Measurements from ENCODE around the gene CXorf49.
"Not testable (repeated sequence)": the region's sequence is repeated elsewhere in the genome, so short reads cannot be mapped to it uniquely, and the experiment has no call there.

Gene CXorf49

GRCh38 chrX:71699023-71699344 lies 19.1 kb downstream of the CXorf49 start:
- H3K4me3 ChIP-seq (ENCODE audit: low read length); H3K4me2 ChIP-seq (ENCODE audit: low read length); H3K4me1 ChIP-seq (ENCODE audit: control insufficient read depth, insufficient read depth, low read length); H3K27me3 ChIP-seq (ENCODE audit: control insufficient read depth, insufficient read depth, low read length); H3K36me3 ChIP-seq (ENCODE audit: insufficient read depth, low read length); H3K9ac ChIP-seq (ENCODE audit: low read depth, low read length); H3K9me3 ChIP-seq (replicated peaks; ENCODE audit: low read length): not testable (repeated sequence)

GRCh38 chrX:71698299-71699022 lies 19.6 kb downstream of the CXorf49 start:
- not testable (repeated sequence) for H3K4me3 ChIP-seq (ENCODE audit: low read length); H3K4me2 ChIP-seq (ENCODE audit: low read length); H3K9ac ChIP-seq (ENCODE audit: low read depth, low read length); H3K36me3 ChIP-seq (ENCODE audit: insufficient read depth, low read length); H3K27me3 ChIP-seq (ENCODE audit: control insufficient read depth, insufficient read depth, low read length); H3K9me3 ChIP-seq (replicated peaks; ENCODE audit: low read length); H3K4me1 ChIP-seq (ENCODE audit: control insufficient read depth, insufficient read depth, low read length)

GRCh38 chrX:71697466-71698298 lies 20.4 kb downstream of the CXorf49 start:
- not testable (repeated sequence) for H3K4me2 ChIP-seq (ENCODE audit: low read length); H3K27me3 ChIP-seq (ENCODE audit: control insufficient read depth, insufficient read depth, low read length); H3K4me3 ChIP-seq (ENCODE audit: low read length); H3K36me3 ChIP-seq (ENCODE audit: insufficient read depth, low read length); H3K9me3 ChIP-seq (replicated peaks; ENCODE audit: low read length); H3K9ac ChIP-seq (ENCODE audit: low read depth, low read length); H3K4me1 ChIP-seq (ENCODE audit: control insufficient read depth, insufficient read depth, low read length)

- H3K4me1 ChIP-seq (ENCODE audit: control insufficient read depth, insufficient read depth, low read length); H3K4me2 ChIP-seq (ENCODE audit: low read length); H3K27me3 ChIP-seq (ENCODE audit: control insufficient read depth, insufficient read depth, low read length); H3K36me3 ChIP-seq (ENCODE audit: insufficient read depth, low read length); H3K9ac ChIP-seq (ENCODE audit: low read depth, low read length); H3K4me3 ChIP-seq (ENCODE audit: low read length); H3K9me3 ChIP-seq (replicated peaks; ENCODE audit: low read length): not testable (repeated sequence)
Measured at GRCh38 chrX:71696641-71697465, 21.2 kb downstream of the CXorf49 start.

GRCh38 chrX:71679575-71680207 lies 38.4 kb downstream of the CXorf49 start:
- Histone ChIP-seq H3K27me3 (ENCODE audit: control insufficient read depth, insufficient read depth, low read length) (peaks cover 4% of the 10 kb centered on the region), H3K9me3 (replicated peaks; ENCODE audit: low read length) (no peaks in the 10 kb centered on the region), H3K36me3 (ENCODE audit: insufficient read depth, low read length) (no peaks in the 10 kb centered on the region), H3K9ac (ENCODE audit: low read depth, low read length) (no peak overlapping the region), H3K4me3 (ENCODE audit: low read length) (no peak overlapping the region), H3K4me1 (ENCODE audit: control insufficient read depth, insufficient read depth, low read length) (no peaks in the 10 kb centered on the region), H3K4me2 (ENCODE audit: low read length) (no peak overlapping the region)

- not testable (repeated sequence) for H3K36me3 ChIP-seq (ENCODE audit: insufficient read depth, low read length); H3K4me1 ChIP-seq (ENCODE audit: control insufficient read depth, insufficient read depth, low read length); H3K9ac ChIP-seq (ENCODE audit: low read depth, low read length); H3K9me3 ChIP-seq (replicated peaks; ENCODE audit: low read length); H3K4me3 ChIP-seq (ENCODE audit: low read length); H3K4me2 ChIP-seq (ENCODE audit: low read length)
- peaks cover 14% of the 10 kb centered on the region for H3K27me3 ChIP-seq (ENCODE audit: control insufficient read depth, insufficient read depth, low read length)
Measured at GRCh38 chrX:71677195-71677594, 40.9 kb downstream of the CXorf49 start.

- H3K9me3 ChIP-seq (replicated peaks; ENCODE audit: low read length); H3K4me3 ChIP-seq (ENCODE audit: low read length); H3K9ac ChIP-seq (ENCODE audit: low read depth, low read length); H3K36me3 ChIP-seq (ENCODE audit: insufficient read depth, low read length); H3K4me1 ChIP-seq (ENCODE audit: control insufficient read depth, insufficient read depth, low read length); H3K4me2 ChIP-seq (ENCODE audit: low read length): not testable (repeated sequence)
- H3K27me3 ChIP-seq (ENCODE audit: control insufficient read depth, insufficient read depth, low read length) = peaks cover 14% of the 10 kb centered on the region
Measured at GRCh38 chrX:71676068-71676795, 41.9 kb downstream of the CXorf49 start.

- peaks cover 14% of the 10 kb centered on the region for H3K27me3 ChIP-seq (ENCODE audit: control insufficient read depth, insufficient read depth, low read length)
- not testable (repeated sequence) for H3K9ac ChIP-seq (ENCODE audit: low read depth, low read length)
Measured at GRCh38 chrX:71675636-71676035, 42.4 kb downstream of the CXorf49 start.

GRCh38 chrX:71671938-71672337 lies 46.1 kb downstream of the CXorf49 start:
- Histone ChIP-seq H3K4me1 (ENCODE audit: control insufficient read depth, insufficient read depth, low read length) (no peaks in the 10 kb centered on the region), H3K4me3 (ENCODE audit: low read length) (no peak overlapping the region), H3K4me2 (ENCODE audit: low read length) (no peak overlapping the region), H3K36me3 (ENCODE audit: insufficient read depth, low read length) (no peaks in the 10 kb centered on the region), H3K9me3 (replicated peaks; ENCODE audit: low read length) (no peaks in the 10 kb centered on the region), H3K9ac (ENCODE audit: low read depth, low read length) (no peak overlapping the region), H3K27me3 (ENCODE audit: control insufficient read depth, insufficient read depth, low read length) (peaks cover 19% of the 10 kb centered on the region)

More at GRCh38 chrX:71675636-71676035, 42.4 kb downstream of the CXorf49 start:
- not testable (repeated sequence) for H3K36me3 ChIP-seq (ENCODE audit: insufficient read depth, low read length); H3K4me1 ChIP-seq (ENCODE audit: control insufficient read depth, insufficient read depth, low read length); H3K9me3 ChIP-seq (replicated peaks; ENCODE audit: low read length); H3K4me3 ChIP-seq (ENCODE audit: low read length); H3K4me2 ChIP-seq (ENCODE audit: low read length)

GRCh38 chrX:71671043-71671780 lies 46.9 kb downstream of the CXorf49 start:
- Histone ChIP-seq H3K9me3 (replicated peaks; ENCODE audit: low read length) (no peaks in the 10 kb centered on the region), H3K4me2 (ENCODE audit: low read length) (no peak overlapping the region), H3K4me3 (ENCODE audit: low read length) (no peak overlapping the region), H3K36me3 (ENCODE audit: insufficient read depth, low read length) (no peaks in the 10 kb centered on the region), H3K4me1 (ENCODE audit: control insufficient read depth, insufficient read depth, low read length) (no peaks in the 10 kb centered on the region), H3K9ac (ENCODE audit: low read depth, low read length) (no peak overlapping the region), H3K27me3 (ENCODE audit: control insufficient read depth, insufficient read depth, low read length) (peaks cover 19% of the 10 kb centered on the region)

Data from skeletal muscle satellite cell (primary cell).